Measurements from ENCODE around the gene GM2A. TPM values are rescaled to one million over a fixed set of nuclear protein-coding genes. Genes with fewer than 3 reads are reported as not detected.

GM2A gene
- total and polyA plus RNA-seq, 3 experiments from 2014 or later = 4.7 to 14.9 (median 12.7) TPM

DNA sequence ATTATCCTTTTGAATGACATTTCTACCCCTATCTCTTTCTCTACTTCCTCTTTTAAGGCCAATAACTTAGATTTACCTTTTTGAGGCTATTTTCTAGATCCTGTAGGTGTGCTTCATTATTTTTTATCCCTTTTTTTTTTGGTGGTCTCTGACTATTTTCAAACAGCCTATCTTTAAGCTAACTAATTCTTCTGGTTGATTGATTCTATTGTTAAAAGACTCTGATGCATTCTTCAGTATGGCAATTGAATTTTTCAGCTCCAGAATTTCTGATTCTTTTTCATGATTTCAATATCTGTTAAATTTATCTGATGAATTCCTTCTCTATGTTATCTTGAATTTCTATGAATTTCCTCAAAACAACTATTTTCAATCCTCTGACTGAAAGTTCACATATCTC lies 57.9 kb downstream of the GM2A start:
- POLR2A ChIA-PET = no interaction called here
- H3K4me3 Mint-ChIP-seq = no peak overlapping the region
- CTCF ChIA-PET = no interaction called here

DNA sequence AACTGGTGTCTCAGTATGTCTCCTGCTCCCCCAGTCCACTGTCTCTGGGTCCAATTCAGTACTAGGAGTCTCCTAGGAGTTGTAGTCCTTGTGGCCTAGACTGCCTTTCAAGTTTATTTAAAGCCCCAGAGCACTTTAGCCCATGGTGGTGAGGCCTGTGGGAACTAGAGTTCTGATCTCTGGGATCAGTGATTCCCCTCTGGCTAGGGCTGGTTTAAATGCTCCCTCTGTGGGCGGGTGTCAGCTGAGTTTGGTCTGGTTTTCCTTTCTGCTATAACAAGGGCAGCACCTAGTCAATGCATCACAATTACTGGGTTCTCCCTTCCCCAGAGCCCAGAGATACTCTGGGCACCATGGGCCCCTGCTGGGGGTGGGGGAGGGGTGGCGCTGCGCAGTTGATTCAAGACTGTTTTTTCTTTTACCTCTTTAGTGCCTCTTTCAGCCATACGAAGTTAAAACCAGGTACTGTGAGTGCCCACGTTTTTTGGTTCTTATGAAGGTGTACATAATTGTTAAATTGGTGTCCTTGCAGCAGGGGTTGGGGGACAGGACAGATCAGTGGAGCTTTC lies 59.9 kb downstream of the GM2A start:
- POLR2A ChIA-PET = no interaction called here
- H3K4me1 Mint-ChIP-seq = no peaks in the 10 kb centered on the region
- Histone ChIP-seq H3K4me1 (ENCODE audit: insufficient read depth, low read length) (no peaks in the 10 kb centered on the region), H3K27ac (ENCODE audit: low read depth, low read length) (no peak overlapping the region), H3K36me3 (ENCODE audit: insufficient read depth, low read length) (no peaks in the 10 kb centered on the region), H3K4me3 (ENCODE audit: low read length) (no peak overlapping the region), H3K27me3 (ENCODE audit: insufficient read depth, low read length, poor library complexity, severe bottlenecking) (no peaks in the 10 kb centered on the region), H3K9me3 (ENCODE audit: low read length) (no peaks in the 10 kb centered on the region)
- peaks cover 11 to 15% (median 13%) of the 10 kb centered on the region in 5 donors for H3K9me3 Mint-ChIP-seq
- H3K36me3 Mint-ChIP-seq = peaks cover 0 to 11% (median 4%) of the 10 kb centered on the region in 3 donors
- no peak overlapping the region for H3K4me3 Mint-ChIP-seq
- H3K27me3 Mint-ChIP-seq = peaks cover 22 to 41% of the 10 kb centered on the region in 2 donors
- CTCF ChIA-PET = no interaction called here
- peak overlapping the region in 1 of 8 donors; percentile 18 for H3K27ac Mint-ChIP-seq
- DNase-seq = no peak

More for the DNA sequence above, 57.9 kb downstream of the GM2A start:
- no peak for DNase-seq
- Mint-ChIP-seq H3K27ac (no peak overlapping the region), H3K9me3 (peaks cover 11 to 15% (median 13%) of the 10 kb centered on the region in 5 donors), H3K36me3 (peaks cover 0 to 11% (median 4%) of the 10 kb centered on the region in 3 donors), H3K27me3 (peaks cover 19 to 37% of the 10 kb centered on the region in 2 donors), H3K4me1 (no peaks in the 10 kb centered on the region)
- Histone ChIP-seq H3K4me3 (ENCODE audit: low read length) (no peak overlapping the region), H3K27ac (ENCODE audit: low read depth, low read length) (no peak overlapping the region), H3K27me3 (ENCODE audit: insufficient read depth, low read length, poor library complexity, severe bottlenecking) (no peaks in the 10 kb centered on the region), H3K36me3 (ENCODE audit: insufficient read depth, low read length) (no peaks in the 10 kb centered on the region), H3K9me3 (ENCODE audit: low read length) (no peaks in the 10 kb centered on the region), H3K4me1 (ENCODE audit: insufficient read depth, low read length) (no peaks in the 10 kb centered on the region)

DNA sequence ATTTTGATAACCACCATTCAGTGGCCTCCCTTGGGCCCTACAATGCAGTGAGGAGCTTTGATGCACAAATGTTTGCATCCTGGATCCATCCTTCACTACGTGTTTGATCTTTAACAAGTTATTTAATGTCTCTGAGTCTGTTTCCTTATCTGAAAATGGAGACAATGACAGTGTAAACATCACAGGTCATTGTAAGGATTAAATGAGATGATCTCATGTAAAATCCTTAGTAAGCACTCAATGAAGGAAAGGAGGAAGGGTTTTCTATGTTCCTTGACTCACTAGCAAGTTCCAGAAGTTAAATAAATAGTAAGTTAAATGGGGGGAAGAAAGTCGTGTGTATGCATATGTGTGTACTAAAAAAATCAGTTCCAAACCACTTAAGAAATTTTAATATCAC lies 60.4 kb downstream of the GM2A start:
- Histone ChIP-seq H3K4me3 (ENCODE audit: low read length) (no peak overlapping the region), H3K27me3 (ENCODE audit: insufficient read depth, low read length, poor library complexity, severe bottlenecking) (no peaks in the 10 kb centered on the region), H3K9me3 (ENCODE audit: low read length) (no peaks in the 10 kb centered on the region), H3K4me1 (ENCODE audit: insufficient read depth, low read length) (no peaks in the 10 kb centered on the region), H3K36me3 (ENCODE audit: insufficient read depth, low read length) (no peaks in the 10 kb centered on the region), H3K27ac (ENCODE audit: low read depth, low read length) (no peak overlapping the region)
- peaks cover 11 to 15% (median 13%) of the 10 kb centered on the region in 5 donors for H3K9me3 Mint-ChIP-seq
- POLR2A ChIA-PET = no interaction called here
- H3K27me3 Mint-ChIP-seq = peaks cover 22 to 43% of the 10 kb centered on the region in 2 donors
- no peak for DNase-seq
- H3K27ac Mint-ChIP-seq = no peak overlapping the region
- CTCF ChIA-PET = no interaction called here
- no peaks in the 10 kb centered on the region for H3K4me1 Mint-ChIP-seq
- H3K36me3 Mint-ChIP-seq = peaks cover 0 to 11% (median 4%) of the 10 kb centered on the region in 3 donors
- H3K4me3 Mint-ChIP-seq = no peak overlapping the region

- ChIA-PET POLR2A (no interaction called here), CTCF (interaction anchor here (1.0 to 1.3 kb wide), 3 partner anchors 11 to 81 kb away, joined by 3 to 5 read pairs (median 3); no protein-coding TSS in a partner anchor)
- no peak overlapping the region for H3K4me3 Mint-ChIP-seq
These were observed 63.1 kb downstream of the GM2A start for GRCh38 chr5:151315998-151316597.

GRCh38 chr5:151317871-151318270 lies 64.9 kb downstream of the GM2A start:
- Histone ChIP-seq H3K9me3 (ENCODE audit: low read length) (no peaks in the 10 kb centered on the region), H3K27me3 (ENCODE audit: insufficient read depth, low read length, poor library complexity, severe bottlenecking) (no peaks in the 10 kb centered on the region), H3K4me3 (ENCODE audit: low read length) (no peak overlapping the region), H3K27ac (ENCODE audit: low read depth, low read length) (no peak overlapping the region), H3K36me3 (ENCODE audit: insufficient read depth, low read length) (no peaks in the 10 kb centered on the region), H3K4me1 (ENCODE audit: insufficient read depth, low read length) (no peaks in the 10 kb centered on the region)
- Mint-ChIP-seq H3K36me3 (no peaks in the 10 kb centered on the region), H3K9me3 (no peaks in the 10 kb centered on the region), H3K27ac (no peak overlapping the region), H3K4me3 (no peak overlapping the region), H3K4me1 (no peaks in the 10 kb centered on the region), H3K27me3 (peaks cover 16 to 40% of the 10 kb centered on the region in 2 donors)
- DNase-seq = no peak
- POLR2A ChIA-PET = no interaction called here
- CTCF ChIA-PET = interaction anchor here (0.9 kb wide), 1 partner anchor 33 kb away, joined by 3 read pairs; no protein-coding TSS in a partner anchor

More at GRCh38 chr5:151315998-151316597, 63.1 kb downstream of the GM2A start:
- Mint-ChIP-seq H3K9me3 (peaks cover 4 to 7% (median 5%) of the 10 kb centered on the region in 5 donors), H3K27me3 (peaks cover 14 to 36% of the 10 kb centered on the region in 2 donors), H3K4me1 (no peaks in the 10 kb centered on the region), H3K27ac (no peak overlapping the region), H3K36me3 (peaks cover 0 to 4% (median 3%) of the 10 kb centered on the region in 3 donors)
- Histone ChIP-seq H3K36me3 (ENCODE audit: insufficient read depth, low read length) (no peaks in the 10 kb centered on the region), H3K4me3 (ENCODE audit: low read length) (no peak overlapping the region), H3K27ac (ENCODE audit: low read depth, low read length) (no peak overlapping the region), H3K9me3 (ENCODE audit: low read length) (no peaks in the 10 kb centered on the region), H3K27me3 (ENCODE audit: insufficient read depth, low read length, poor library complexity, severe bottlenecking) (no peaks in the 10 kb centered on the region), H3K4me1 (ENCODE audit: insufficient read depth, low read length) (no peaks in the 10 kb centered on the region)
- DNase-seq = peak in 2 of 5 donors; percentile 3 to 19

GRCh38 chr5:151318850-151319732 lies 66.1 kb downstream of the GM2A start:
- POLR2A ChIA-PET = no interaction called here

More at GRCh38 chr5:151318850-151319732, 66.1 kb downstream of the GM2A start:
- no peak for DNase-seq
- Histone ChIP-seq H3K36me3 (ENCODE audit: insufficient read depth, low read length) (no peaks in the 10 kb centered on the region), H3K4me3 (ENCODE audit: low read length) (no peak overlapping the region), H3K9me3 (ENCODE audit: low read length) (no peaks in the 10 kb centered on the region), H3K27me3 (ENCODE audit: insufficient read depth, low read length, poor library complexity, severe bottlenecking) (no peaks in the 10 kb centered on the region), H3K27ac (ENCODE audit: low read depth, low read length) (no peak overlapping the region), H3K4me1 (ENCODE audit: insufficient read depth, low read length) (no peaks in the 10 kb centered on the region)
- peaks cover 12 to 37% of the 10 kb centered on the region in 2 donors for H3K27me3 Mint-ChIP-seq
- H3K4me1 Mint-ChIP-seq = no peaks in the 10 kb centered on the region
- no peaks in the 10 kb centered on the region for H3K36me3 Mint-ChIP-seq
- H3K9me3 Mint-ChIP-seq = peaks cover 0 to 4% (median 0%) of the 10 kb centered on the region in 5 donors
- no peak overlapping the region for H3K4me3 Mint-ChIP-seq
- CTCF ChIA-PET = no interaction called here
- H3K27ac Mint-ChIP-seq = peak overlapping the region in 1 of 8 donors; percentile 44
